Neural progenitor cell (in vitro differentiated cells): Measurements from ENCODE around the gene URI1.

ENCODE experiments used
- CTCF ChIP-seq: fragments of 200-600 bp; sonication (generic); IDR thresholded peaks from 2 replicates; pipeline ENCODE4 v1.5.1; 2017; ENCODE audit warnings: antibody characterized with exemption, mild to moderate bottlenecking
- EZH2 ChIP-seq: fragments of 200-600 bp; sonication (generic); IDR thresholded peaks from 2 replicates; pipeline ENCODE4 v1.6.1; 2017; ENCODE audit warnings: antibody characterized with exemption, mild to moderate bottlenecking, moderate library complexity
- EZH2phosphoT487 ChIP-seq: fragments of 200-600 bp; sonication (generic); IDR thresholded peaks from 2 replicates; pipeline ENCODE4 v1.6.1; 2017; ENCODE audit warnings: antibody characterized with exemption

DNA sequence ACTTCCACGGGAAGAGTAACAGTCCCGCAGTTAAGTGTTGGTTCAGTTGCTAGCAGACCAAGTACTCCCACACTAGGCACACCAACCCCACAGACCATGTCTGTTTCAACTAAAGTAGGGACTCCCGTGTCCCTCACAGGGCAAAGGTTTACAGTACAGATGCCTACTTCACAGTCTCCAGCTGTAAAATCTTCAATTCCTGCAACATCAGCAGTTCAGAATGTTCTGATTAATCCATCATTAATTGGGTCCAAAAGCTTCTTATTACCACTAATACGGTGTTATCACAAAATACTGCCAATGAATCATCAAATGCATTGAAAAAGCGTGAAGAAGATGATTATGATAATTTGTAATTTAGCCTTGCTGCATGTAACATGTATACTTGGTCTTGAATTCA lies 95.8 kb downstream of the URI1 start:
- TF ChIP-seq CTCF (no peak), EZH2 (no peak), EZH2phosphoT487 (no peak)
